WTC11 (cell line): Measurements from ENCODE around the gene TRAPPC8.

Experiments used
- CREB1 ChIP-seq: sonication (generic); formaldehyde crosslinking; IDR thresholded peaks from 2 replicates; pipeline ENCODE4 v1.8.0; 2023; ENCODE audit warnings: mild to moderate bottlenecking, missing genetic modification reagents
- CREM ChIP-seq: sonication (generic); formaldehyde crosslinking; IDR thresholded peaks from 2 replicates; pipeline ENCODE4 v1.8.1; 2022; ENCODE audit warnings: mild to moderate bottlenecking, missing genetic modification reagents, moderate library complexity
- CTCF ChIP-seq: fragments of 200-600 bp; IDR thresholded peaks from 2 replicates; pipeline ENCODE4 v1.8.0; 2022; ENCODE audit warnings: antibody characterized with exemption
- IRF2 ChIP-seq: sonication (generic); formaldehyde crosslinking; IDR thresholded peaks from 2 replicates; pipeline ENCODE4 v1.8.0; 2022; ENCODE audit warnings: low read depth, missing genetic modification reagents, borderline replicate concordance
- NFYB ChIP-seq: sonication (generic); formaldehyde crosslinking; conservative IDR thresholded peaks from 2 replicates; pipeline ENCODE4 v1.8.0; 2022; ENCODE audit warnings: low read depth, missing genetic modification reagents
- TF ChIP-seq, protein P1 (sequence below): sonication (generic); formaldehyde crosslinking; IDR thresholded peaks from 2 replicates; pipeline ENCODE4 v1.8.0; 2022; ENCODE audit warnings: mild to moderate bottlenecking, missing genetic modification reagents

DNA sequence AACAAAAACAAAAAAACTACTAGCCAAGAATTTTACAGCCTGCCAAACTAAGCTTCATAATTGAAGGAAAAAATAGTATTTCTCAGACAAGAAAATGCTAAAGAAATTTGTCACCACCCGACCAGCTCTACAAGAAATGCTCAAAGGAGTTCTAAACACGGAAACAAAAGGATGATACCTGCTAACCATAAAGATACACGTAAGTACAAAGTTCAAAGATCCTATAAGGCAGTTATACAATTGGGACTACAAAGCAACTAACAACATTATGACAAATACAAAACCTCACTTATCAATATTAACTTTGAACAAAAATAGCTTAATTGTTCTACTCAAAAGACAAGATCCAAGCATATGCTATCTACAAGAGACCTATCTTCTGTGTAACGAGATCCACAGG is 64.6 kb downstream of the TRAPPC8 start:
- TF ChIP-seq CTCF: no peak
- no peak for TF ChIP-seq NFYB (CRISPR knock-in tag)
- no peak for TF ChIP-seq CREB1 (CRISPR knock-in tag)
- TF ChIP-seq, protein P1, sequence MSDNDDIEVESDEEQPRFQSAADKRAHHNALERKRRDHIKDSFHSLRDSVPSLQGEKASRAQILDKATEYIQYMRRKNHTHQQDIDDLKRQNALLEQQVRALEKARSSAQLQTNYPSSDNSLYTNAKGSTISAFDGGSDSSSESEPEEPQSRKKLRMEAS (CRISPR knock-in tag): no peak
- TF ChIP-seq IRF2 (CRISPR knock-in tag): no peak
- TF ChIP-seq CREM: no peak
